ENCODE measurements around the gene ZNF687.
"Not testable (repeated sequence)": the region's sequence is repeated elsewhere in the genome, so short reads cannot be mapped to it uniquely, and the experiment has no call there.

The ZNF687 gene

GRCh38 chr1:151281969-151282882 is at the start of gene ZNF687:
Gene ZNF687, plus strand, starts transcription at chr1:151282299. Its CDS starts 3,993 bp downstream, at chr1:151286292.
- peak; percentile 100 for DNase-seq

GRCh38 chr1:151235235-151235634 is 46.9 kb upstream of the ZNF687 start:
- no peak for DNase-seq

- no peak for DNase-seq
Measured at GRCh38 chr1:151237678-151238466, 44.2 kb upstream of the ZNF687 start.

GRCh38 chr1:151238467-151238739 is 43.7 kb upstream of the ZNF687 start:
- no peak for DNase-seq

GRCh38 chr1:151242442-151242841 is 39.7 kb upstream of the ZNF687 start:
- no peak for DNase-seq

- DNase-seq: no peak
Measured at GRCh38 chr1:151243683-151244216, 38.3 kb upstream of the ZNF687 start.

- no peak for DNase-seq
Measured at GRCh38 chr1:151246786-151247185, 35.3 kb upstream of the ZNF687 start.

GRCh38 chr1:151251656-151252470 is 30.2 kb upstream of the ZNF687 start:
- DNase-seq: peak; percentile 63

GRCh38 chr1:151254217-151255213 is 27.6 kb upstream of the ZNF687 start, which contains the start of gene PSMD4:
Gene PSMD4, plus strand, starts transcription at chr1:151254734. Its CDS starts 49 bp downstream, at chr1:151254783.
- DNase-seq: peak; percentile 95

- no peak for DNase-seq
Measured at GRCh38 chr1:151255381-151255780, 26.7 kb upstream of the ZNF687 start.

- DNase-seq: no peak
Measured at GRCh38 chr1:151259351-151259750, 22.7 kb upstream of the ZNF687 start.

GRCh38 chr1:151265446-151266236 is 16.5 kb upstream of the ZNF687 start:
- no peak for DNase-seq

- DNase-seq: no peak
Measured at GRCh38 chr1:151266315-151266714, 15.8 kb upstream of the ZNF687 start.

- no peak for DNase-seq
Measured at GRCh38 chr1:151266821-151267220, 15.3 kb upstream of the ZNF687 start.

- no peak for DNase-seq
Measured at GRCh38 chr1:151267760-151268159, 14.3 kb upstream of the ZNF687 start.

- no peak for DNase-seq
Measured at GRCh38 chr1:151273924-151274466, 8.1 kb upstream of the ZNF687 start.

GRCh38 chr1:151275341-151275740 is 6.8 kb upstream of the ZNF687 start:
- not testable (repeated sequence) for DNase-seq

- DNase-seq: no peak
Measured at GRCh38 chr1:151277249-151277648, 4.8 kb upstream of the ZNF687 start.

- DNase-seq: peak; percentile 97
Measured at GRCh38 chr1:151281225-151281968, 702 bp upstream of the ZNF687 start.

Data from NCI-H1092 (cell line).